Germinal center (tissue), 1 donor: ENCODE results near the gene PRKAR1A.
"Not testable (repeated sequence)": the region's sequence is repeated elsewhere in the genome, so short reads cannot be mapped to it uniquely, and the experiment has no call there.

Experiments
- DNase-seq: peaks from one replicate; pipeline ENCODE4 v3.0.0; 2012; ENCODE audit warnings: mixed read lengths, low spot score

Gene PRKAR1A

DNA sequence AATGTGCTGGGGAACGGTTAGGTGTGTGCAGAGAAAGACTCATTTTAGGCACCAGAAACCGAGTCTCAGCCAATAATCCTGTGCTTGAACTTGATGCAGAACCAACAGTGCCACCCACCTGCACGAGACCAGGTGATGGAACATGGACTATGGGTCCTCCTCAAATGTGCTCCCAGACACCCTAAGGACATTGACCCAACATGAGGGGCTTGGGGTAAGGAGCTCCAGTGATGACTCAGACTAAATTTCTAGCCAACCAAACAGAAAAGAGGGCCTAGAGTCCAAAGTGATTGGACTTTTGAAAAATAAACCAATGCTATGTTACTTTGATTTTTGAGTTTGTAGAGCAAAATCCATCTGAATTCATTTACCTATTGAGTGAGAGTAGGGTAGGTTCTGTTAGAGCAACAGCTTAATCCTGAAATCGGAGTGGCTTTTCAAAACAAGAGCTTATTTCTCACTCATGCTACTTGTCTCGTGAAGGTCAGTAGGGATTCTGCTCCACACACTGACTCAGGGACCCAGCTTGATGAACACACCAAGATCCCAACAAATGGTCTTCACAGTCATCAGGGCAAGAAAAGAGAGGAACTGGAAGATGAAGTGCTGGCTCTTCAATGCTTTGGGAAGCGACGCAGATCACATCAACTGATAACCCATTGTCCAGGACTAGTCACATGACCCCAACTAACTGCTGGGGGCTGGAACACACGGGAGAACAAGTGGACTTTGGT, 67.1 kb downstream of the PRKAR1A start:
- DNase-seq: no peak

DNA sequence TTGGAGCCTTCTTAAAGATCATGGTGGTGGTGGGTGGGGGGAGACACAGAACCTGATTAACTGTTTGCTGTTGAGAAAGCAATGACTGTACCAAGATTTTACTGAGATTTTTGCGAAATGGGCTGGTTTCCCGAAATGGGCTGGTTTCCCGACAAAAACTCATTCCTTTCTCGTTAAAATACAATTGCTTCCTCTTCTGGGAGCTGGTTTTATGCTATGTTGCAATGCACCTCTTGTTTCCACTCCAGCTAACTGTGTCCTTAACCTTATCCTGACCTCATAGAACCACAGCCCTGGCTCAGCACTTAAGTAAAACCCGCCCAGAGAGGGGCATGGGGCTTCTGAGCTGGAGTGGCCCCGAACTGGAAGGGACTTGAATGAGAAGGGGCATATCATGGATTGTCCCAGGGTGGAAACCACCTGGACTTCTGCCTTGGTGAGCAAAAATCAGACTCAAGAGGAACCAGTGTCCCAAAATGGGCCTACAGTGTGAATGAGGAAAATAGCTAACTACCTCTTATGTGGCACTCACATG, 68.1 kb downstream of the PRKAR1A start:
- DNase-seq: no peak

DNA sequence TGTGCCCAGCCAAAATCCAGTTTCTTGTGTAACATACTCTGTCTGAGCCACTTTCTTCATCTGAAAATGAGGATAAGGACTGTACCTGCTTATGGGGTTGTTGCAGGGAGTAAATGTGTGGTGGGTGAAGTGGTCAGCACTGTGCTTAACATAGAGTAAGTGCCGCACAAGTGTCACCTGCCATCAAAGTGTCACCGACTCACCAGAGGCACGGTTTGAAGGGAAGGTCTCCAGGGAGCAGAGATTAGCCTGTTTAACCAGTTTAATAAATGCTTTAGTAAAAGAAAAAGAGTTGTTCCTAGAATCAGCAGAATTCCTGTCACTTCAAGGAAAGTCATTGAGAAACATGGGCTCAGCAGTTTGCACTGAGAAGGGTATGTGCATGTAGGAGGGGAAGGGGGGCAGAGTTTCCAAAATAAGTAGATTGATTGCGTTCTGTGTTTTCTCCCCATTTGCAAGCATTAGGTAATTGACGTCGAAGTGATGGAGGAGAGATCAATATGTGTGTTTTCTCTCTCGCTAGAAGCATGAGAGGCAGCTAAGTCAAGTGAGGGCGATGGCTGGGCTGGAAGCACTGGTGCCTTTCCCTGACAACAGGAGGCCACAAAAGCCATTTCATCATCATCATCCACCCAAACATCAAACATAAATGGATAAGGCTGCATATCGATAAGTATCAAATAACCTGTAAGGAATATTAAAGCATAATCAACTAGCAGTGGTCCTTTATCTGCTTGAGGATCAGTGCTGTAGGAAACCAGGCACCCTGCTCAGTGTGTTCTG, 69.8 kb downstream of the PRKAR1A start:
- DNase-seq: no peak

DNA sequence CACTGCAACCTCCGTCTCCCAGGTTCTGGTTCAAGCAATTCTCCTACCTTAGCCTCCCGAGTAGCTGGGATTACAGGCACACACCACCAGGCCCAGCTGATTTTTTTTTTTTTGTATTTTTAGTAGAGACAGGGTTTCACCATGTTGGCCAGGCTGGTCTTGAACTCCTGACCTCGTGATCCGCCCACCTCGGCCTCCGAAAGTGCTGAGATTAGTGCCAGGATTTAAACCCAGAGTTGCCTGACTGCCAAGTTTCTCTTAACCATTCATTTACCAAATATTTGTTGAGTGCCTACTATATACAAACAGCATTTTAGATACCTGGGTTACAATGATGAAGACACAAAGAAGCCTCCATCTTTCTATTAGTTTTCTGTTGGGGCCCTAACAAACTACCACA, 70.6 kb downstream of the PRKAR1A start:
- not testable (repeated sequence) for DNase-seq

DNA sequence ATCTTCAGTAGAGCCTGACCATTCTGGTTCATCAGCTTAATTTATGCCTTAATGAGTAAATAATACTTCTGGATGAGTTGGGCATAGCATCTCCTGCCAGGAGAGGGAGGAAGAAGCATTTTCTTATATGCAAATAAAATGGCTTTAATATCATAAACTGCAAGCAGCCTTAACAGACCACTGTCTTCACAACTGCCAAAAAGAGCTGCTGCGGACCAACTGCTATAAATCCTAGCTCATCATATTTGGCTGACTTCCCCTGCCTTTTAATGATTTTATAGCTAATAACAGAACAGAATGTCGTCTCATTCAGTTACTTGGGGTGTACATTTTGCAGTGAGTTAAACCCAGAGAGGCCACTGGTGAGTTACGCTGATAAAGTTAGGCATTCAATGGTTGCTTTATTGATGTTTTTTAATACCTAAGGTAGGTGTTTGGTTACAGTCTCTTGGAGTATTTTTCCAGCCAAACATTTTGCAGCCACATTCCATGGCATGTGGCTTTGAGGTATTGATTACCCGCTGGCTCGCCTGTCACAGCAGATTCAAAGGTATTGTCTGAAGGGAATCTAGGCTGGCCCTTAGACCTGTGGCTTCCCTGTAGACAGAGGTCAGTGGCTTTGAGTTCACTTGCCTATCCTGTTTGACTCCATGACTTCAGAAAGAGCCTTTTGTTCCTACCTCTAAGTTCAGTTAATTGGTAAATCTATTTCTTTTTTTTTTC, 72.5 kb downstream of the PRKAR1A start:
- DNase-seq: no peak

DNA sequence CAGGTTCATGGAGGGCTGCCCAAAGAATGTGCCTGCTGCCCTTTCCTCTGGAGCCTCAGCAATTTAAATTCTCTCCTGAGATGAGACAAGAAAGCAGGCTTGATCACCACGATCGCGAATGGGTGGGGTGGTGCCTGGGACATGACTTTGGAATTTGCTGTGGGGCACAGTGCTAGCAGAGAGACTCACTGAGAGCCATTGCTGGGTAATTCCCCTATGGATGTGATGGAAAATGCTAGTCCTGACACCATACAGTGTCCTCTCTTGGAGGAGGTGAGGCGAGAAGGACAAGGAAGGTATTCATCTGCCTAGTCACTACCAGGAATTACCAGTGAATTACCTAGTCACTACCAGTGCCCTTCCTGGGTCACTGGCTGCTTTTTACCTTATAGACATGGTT, 73.4 kb downstream of the PRKAR1A start:
- DNase-seq: no peak

DNA sequence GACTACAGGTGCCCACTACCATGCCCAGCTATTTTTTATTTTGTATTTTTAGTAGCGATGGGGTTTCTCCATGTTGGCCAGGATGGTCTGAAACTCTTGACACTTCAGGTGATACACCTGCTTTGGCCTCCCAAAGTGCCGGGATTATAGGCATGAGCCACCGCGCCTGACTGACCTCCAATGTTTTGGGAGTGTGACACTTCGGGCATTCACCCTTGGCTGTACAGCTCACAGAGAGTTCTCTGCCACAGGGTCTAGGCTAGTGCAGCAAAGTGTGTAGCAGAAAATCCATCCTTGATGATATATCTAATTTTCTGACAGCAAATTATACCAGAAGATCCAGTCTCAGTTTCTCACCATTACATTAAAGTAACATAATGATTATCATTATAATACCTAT, 74.8 kb downstream of the PRKAR1A start:
- no peak for DNase-seq

DNA sequence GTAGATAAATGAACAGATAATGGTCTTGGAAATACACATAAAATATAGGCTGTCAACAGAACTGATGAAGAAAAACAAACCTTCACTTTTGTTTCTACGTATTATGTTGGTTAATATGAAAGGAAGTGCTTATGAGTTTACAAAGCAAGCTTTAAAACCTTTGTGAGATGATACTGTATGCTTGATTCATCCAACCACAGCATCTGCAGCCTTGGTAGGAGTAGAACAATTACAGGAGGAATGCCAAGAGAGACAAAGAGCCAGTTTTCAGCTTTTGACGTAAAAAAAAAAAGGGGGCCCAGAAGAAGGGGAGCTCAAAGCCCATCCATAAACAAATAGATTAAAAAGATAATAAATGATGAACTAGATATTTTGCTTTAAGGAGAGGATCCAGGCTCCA, 75.6 kb downstream of the PRKAR1A start:
- no peak for DNase-seq

DNA sequence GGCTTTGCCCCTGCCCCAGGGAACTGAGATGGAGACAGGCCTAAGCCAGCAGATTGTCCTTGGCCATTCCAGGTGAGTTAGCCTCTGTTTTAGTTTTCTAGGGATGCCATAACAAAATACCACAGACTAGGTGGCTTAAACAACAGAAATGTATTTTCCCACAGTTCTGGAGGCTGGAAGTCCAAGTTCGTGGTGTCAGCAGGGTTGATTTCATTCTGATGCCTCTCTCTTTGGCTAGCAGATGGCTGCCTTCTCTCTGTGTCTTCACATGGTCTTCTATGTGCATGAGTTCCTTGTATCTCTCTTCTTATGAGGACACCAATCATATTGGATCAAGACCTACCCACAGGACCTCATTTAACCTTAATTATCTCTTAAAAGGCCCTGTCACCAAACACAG, 76.1 kb downstream of the PRKAR1A start:
- DNase-seq: no peak

DNA sequence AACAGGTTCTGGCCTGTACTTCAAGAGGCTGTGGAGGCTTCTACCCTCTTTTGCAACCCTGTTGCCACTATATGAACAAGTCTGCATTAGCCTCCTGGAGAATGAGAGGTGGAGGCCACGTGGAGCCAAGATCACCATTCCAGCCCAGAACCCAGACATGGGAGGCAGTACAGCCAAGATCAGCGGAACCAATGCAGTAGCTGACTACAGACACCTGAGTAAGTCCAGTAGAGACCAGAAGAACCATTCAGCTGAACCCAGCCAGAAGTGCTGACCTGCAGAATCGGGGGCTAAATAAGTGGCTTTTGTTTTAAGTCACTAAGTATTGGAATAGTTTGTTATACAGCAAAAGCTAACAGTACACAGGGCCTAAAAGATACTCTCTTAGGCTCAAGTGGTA, 76.9 kb downstream of the PRKAR1A start:
- no peak for DNase-seq

DNA sequence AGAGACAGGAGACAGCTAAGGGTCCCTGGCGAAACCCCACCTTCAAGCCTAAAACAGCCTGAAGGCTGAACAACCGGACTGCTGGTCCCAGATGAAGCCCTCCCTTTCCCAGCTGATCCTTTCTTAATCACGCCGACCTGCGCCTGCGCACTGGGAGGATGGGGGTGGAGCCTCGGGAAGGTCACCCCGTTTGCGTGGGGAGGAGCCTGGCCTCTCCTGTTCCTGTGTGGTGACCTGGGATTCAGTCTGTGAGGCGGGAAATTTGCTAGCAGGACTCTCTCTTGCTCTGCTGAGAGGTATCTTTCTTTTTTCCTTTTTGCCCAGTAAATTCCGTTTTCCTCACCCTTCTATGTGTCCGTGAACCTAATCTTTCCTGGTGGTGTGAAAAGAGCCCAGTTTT, 79.4 kb downstream of the PRKAR1A start:
- DNase-seq: no peak

DNA sequence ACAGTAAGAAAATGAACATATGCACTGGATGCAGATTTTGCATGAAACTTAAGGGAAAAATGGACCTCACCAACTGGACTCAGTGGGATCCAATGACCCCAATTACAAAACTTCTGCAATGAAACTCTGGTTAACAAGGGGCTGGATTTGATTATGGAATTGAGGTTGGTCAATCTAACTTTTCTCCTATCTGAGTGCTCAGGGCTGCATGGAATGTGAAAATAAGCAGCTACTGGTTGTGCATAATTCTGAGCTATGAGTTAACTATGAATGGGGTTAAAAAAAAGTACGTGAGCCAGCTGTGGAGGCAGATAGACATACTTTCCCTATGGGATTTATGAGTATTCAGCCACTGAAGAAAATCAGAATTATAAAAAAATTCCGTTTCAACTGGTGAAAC, 79.8 kb downstream of the PRKAR1A start:
- DNase-seq: no peak

DNA sequence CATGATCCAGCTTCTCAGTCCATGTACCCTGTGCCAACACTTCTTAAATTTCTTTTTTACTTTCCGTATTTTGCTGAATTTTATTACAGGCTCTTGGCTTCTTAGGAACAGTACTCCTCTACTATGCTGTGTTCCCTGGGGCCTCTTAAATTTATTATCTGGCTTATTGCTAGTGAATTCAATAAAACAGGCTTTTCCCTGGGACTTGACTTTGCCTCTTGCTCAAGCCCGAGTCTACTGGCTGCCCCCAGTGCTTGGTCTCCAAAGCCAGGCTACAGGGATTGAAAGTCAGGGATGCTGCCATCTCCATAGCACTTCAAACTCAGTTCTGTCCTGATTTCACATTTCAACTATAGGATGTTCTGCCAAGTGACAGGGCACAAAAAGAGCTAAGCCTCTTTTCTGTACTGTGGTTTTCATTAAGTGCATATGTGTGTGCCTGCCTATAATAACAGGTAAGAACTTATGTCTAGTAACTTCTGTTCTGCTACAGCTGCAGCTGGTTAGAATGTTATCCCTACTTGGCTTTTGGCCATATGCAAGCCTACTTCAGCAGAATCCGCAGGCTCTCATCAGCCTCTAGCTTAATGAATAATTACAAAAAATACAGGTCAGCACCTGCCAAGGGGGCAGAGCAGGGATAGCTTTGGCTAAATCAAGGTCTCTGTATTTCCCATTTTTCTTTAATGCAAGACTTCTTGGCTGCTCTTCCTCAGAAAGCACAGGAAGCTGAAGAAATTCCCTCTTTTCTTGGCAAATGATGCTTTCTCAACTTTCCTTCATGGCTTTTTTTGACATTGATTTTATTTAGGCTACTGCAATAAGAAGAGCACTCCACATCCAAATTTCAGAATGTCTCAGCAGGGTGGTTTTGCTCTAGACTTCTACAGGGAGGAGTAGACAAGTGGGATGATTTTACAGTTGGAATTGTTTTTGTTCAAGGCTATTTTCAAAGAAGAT, 80.7 kb downstream of the PRKAR1A start:
- DNase-seq: no peak

DNA sequence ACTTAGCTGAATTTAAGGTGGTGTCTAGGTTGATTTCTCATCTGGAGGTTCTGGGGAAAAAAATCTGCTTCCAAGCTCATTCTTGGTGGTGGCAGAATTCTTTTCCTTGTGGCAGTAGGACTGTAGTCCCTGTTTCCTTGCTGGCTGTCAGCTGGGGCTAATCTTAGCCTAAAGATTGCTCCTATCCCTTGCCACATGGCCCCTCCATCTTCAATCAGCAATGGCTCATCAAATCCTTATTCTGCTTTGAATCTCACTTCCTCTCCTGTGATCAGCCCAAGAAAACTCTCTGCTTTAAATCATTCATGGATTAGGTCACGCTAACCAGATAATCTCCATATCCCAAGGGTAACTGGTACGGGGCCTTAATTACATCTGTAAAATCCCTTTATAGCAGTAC, 82.3 kb downstream of the PRKAR1A start:
- DNase-seq: no peak

DNA sequence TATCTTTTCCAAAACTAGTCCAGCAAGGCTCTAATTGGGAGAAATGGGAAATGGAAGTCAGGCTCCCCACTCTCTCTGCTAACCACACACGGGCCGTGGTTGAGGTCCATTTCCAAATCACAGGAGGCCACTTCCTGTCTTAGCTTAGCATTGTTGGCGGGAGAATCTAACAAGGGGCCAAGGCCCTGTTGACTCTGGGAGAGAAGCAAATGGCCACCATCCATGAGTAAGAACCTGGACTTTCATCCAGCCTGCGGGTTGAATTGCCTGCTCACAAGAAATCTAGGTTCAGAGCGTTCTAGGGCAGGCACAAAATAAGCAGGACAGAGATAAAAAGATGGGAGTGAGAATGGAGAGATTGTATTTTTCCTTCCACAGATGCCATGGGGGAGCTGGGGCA, 83.3 kb downstream of the PRKAR1A start:
- DNase-seq: no peak

DNA sequence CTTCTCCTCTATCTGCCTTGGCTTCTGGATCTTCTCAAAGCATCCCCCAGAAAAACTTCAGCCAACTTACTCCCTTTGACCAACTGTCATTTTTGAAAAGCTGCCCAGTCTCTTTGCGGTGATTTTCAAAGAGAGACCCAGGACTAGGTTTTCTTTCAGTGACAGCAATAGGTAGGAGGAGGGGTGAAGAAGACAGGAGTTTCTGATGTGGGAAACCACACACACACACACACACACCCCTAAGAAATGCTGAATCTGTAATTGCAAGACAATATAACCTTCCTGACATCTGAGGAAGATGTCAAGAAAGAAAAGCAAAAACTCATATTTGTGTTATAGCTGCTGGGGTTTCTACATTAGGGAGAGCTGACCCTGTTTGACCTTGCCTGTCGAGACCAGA, 83.8 kb downstream of the PRKAR1A start:
- DNase-seq: no peak

DNA sequence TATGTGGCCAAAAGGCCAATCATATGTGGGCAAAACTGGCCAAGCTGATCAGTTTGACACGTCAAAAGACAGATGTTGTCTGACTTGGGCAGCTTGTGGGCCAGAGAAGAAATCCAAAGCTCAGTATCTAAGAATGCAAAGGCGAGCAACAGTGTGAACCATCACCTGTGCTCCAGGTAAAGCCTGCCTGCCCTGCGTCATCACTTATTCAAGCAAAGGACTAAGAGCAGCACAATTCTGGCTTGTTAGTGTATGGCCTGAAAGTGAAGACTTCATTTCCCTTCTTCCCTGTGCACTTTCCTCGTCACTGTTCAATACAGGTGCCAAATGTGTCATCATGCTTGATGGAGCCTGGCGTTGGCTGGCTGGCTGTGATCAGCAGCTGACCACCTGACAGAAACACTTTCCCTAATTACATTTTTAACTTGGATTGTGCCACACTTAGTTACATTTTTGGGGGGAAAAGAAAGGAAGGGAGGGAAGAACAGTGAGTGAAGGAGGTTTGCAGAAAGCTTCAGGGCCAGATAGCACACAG, 84.2 kb downstream of the PRKAR1A start:
- DNase-seq: no peak

DNA sequence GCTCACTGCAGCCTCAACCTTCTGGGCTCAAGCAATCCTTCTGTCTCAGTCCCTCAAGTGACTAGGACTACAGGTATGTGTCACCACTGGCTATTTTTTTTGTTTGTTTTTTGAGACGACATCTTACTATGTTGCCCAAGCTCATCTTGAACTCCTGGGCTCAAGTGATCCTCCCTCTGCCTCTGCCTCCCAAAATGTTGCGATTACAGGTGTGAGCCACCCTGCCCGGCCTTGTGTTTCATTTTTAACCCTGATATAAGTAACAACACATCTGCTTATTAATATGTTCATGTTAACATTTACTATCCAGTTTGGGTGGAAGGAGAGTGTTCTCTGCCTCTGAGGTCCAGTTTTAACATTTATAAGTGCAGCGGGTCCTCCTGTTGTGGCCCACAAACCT, 85.8 kb downstream of the PRKAR1A start:
- DNase-seq: no peak

DNA sequence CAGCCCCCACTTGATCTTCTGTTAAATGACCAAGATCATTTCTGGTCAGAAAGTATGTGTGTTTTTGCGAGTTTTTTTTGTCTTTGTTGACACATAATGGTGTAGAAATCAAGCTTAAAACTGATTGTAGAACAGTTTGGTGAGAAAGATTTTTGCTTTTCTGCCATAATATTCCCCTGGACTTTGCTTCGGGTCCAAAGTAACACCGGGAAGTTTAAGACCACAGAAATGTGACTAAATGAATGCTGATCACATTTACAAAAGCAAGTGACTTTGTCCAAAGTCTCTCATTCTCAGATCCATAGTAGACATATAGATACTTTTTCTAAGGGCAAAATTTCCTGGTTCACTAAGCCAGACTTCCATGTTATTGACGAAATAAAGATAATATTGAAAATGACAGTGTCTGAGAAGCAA, 86.3 kb downstream of the PRKAR1A start:
- DNase-seq: no peak

DNA sequence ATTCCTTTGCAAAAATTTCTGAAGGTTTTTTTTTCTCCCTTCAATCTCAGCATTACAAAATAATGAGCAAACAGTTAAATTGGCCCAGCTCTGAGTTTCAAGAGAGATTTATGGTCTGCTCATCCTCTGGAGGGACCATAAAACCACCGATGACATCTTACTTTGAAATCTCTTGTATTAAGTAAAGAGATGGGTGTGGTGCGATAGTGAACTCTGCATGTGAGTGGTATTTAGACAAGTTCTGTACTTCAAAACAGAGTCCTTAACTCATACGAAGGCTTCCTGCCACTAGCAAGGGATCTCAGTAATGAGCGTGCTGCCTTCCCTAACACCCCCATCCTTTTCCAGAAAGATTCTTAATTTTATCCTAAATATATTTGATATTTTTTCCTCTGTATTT, 86.9 kb downstream of the PRKAR1A start:
- DNase-seq: no peak

DNA sequence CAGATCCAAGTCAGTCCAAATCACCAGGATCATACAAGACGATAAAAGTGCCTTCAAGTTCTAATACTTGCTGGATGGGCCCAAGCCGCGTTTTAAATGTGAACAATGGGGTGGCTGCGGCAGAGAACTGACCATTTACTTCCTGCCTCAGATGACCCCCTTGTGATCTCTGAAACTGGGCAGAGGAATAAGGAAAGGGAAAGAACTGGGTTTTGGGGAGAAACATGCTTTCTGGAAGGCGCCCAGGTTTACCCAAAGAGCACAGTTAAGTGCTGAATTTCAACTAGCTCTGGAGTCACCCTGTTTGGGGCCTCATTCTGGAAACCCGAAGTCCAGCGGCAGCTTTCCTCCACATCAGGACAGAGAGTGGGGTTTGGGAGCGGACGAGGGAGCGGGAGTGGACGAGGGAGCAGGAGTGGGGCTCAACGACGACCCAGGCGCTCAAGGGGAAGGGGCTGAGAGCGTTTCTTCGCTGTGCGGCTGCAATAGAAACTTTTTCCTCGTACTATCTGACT, 87.4 kb downstream of the PRKAR1A start:
- no peak for DNase-seq
